ENCODE results near the gene FCRLA. TPM values are rescaled to one million over a fixed set of nuclear protein-coding genes. Genes with fewer than 3 reads are reported as not detected.

The FCRLA gene
- total RNA-seq, 1 experiment from 2014 or later: 0.15 TPM

GRCh38 chr1:161731981-161732718 is 25.1 kb downstream of the FCRLA start:
- no peaks in the 10 kb centered on the region for H3K27me3 ChIP-seq (ENCODE audit: control insufficient read depth, insufficient read depth, low read length)
- ATAC-seq: no peak
- no peak overlapping the region for H3K27ac ChIP-seq (ENCODE audit: low read length)
- ChIA-PET CTCF (no interaction called here), POLR2A (no interaction called here)
- intact Hi-C loops (cut with micrococcal nuclease; ENCODE audit: unreplicated experiment) (loop anchor here (10.0 kb wide), 1 partner anchor 167 kb away; no protein-coding TSS in a partner anchor), in situ Hi-C loops (cut with HindIII; ENCODE audit: low pct_unique_long_range_greater_than_20kb, low sequenced_read_pairs) (loop anchor here (25.0 kb wide), 1 partner anchor 195 kb away; the partner anchor contains the start of gene FCGR3A)
- no peaks in the 10 kb centered on the region for H3K9me3 ChIP-seq (ENCODE audit: control insufficient read depth, insufficient read depth, low read depth, low read length)
- no TSS peak for BruUV-seq (replicated peaks)
- DNase-seq (ENCODE audit: low read depth, low spot score): no peak
- peaks cover 6% of the 10 kb centered on the region; the same call in 1 of the 2 replicates for H3K4me1 ChIP-seq (ENCODE audit: control insufficient read depth, insufficient read depth, low read length)
- no peak overlapping the region for H3K4me3 ChIP-seq (ENCODE audit: low read depth in 2 of 2, low read length in 2 of 2)
- TF ChIP-seq CTCF (IDR thresholded peaks at IDR 0.05) (no peak), POLR2AphosphoS5 (IDR thresholded peaks at IDR 0.05; ENCODE audit: low read depth, low read length) (no peak), TCF7L2 (IDR thresholded peaks at IDR 0.05; ENCODE audit: low read depth, low read length) (no peak), REST (IDR thresholded peaks at IDR 0.05; ENCODE audit: insufficient read depth in 1 of 2, low read depth in 2 of 2, low read length in 1 of 2) (no peak), SIN3A (IDR thresholded peaks at IDR 0.05; ENCODE audit: borderline replicate concordance, insufficient read depth, low read depth, low read length) (no peak)
- H3K36me3 ChIP-seq (ENCODE audit: control insufficient read depth, insufficient read depth, low read length): no peaks in the 10 kb centered on the region

- in situ Hi-C loops (cut with HindIII; ENCODE audit: low pct_unique_long_range_greater_than_20kb, low sequenced_read_pairs): loop anchor here (25.0 kb wide), 1 partner anchor 196 kb away; the partner anchor contains the start of gene FCGR3A
These were observed 26.5 kb downstream of the FCRLA start for GRCh38 chr1:161733526-161733925.

More at GRCh38 chr1:161733526-161733925, 26.5 kb downstream of the FCRLA start:
- Histone ChIP-seq H3K9me3 (ENCODE audit: control insufficient read depth, insufficient read depth, low read depth, low read length) (no peaks in the 10 kb centered on the region), H3K27me3 (ENCODE audit: control insufficient read depth, insufficient read depth, low read length) (no peaks in the 10 kb centered on the region), H3K4me1 (ENCODE audit: control insufficient read depth, insufficient read depth, low read length) (0 out of 2 replicates have a peak, but pooled peaks cover 3% of the 10 kb centered on the region), H3K4me3 (ENCODE audit: low read depth in 2 of 2, low read length in 2 of 2) (no peak overlapping the region), H3K36me3 (ENCODE audit: control insufficient read depth, insufficient read depth, low read length) (no peaks in the 10 kb centered on the region), H3K27ac (ENCODE audit: low read length) (no peak overlapping the region)
- intact Hi-C loops (cut with micrococcal nuclease; ENCODE audit: unreplicated experiment): loop anchor here (10.0 kb wide), 1 partner anchor 169 kb away; no protein-coding TSS in a partner anchor
- POLR2A ChIA-PET: no interaction called here
- BruUV-seq (replicated peaks): no TSS peak
- ATAC-seq (no peak), DNase-seq (ENCODE audit: low read depth, low spot score) (no peak)
- CTCF ChIA-PET: no interaction called here
- no peak for TF ChIP-seq SIN3A (IDR thresholded peaks at IDR 0.05; ENCODE audit: borderline replicate concordance, insufficient read depth, low read depth, low read length)
- TF ChIP-seq TCF7L2 (IDR thresholded peaks at IDR 0.05; ENCODE audit: low read depth, low read length): no peak
- no peak for TF ChIP-seq CTCF (IDR thresholded peaks at IDR 0.05)
- TF ChIP-seq POLR2AphosphoS5 (IDR thresholded peaks at IDR 0.05; ENCODE audit: low read depth, low read length): no peak
- no peak for TF ChIP-seq REST (IDR thresholded peaks at IDR 0.05; ENCODE audit: insufficient read depth in 1 of 2, low read depth in 2 of 2, low read length in 1 of 2)

Measured in Panc1 (cell line).